RWPE2 (cell line): ENCODE measurements around the gene PIEZO1.

Experiments
- ATAC-seq: fragments of 200-7000 bp; cut with Tn5 transposase; 3 replicates; pipeline ENCODE4 v1.9.1; 2021; ENCODE audit warnings: low read depth
- DNase-seq: peaks from one replicate; pipeline ENCODE4 v3.0.0-alpha.2; 2020; ENCODE audit warnings: low spot score
- H3K27ac ChIP-seq: fragments of 450-650 bp; 2 replicates; pipeline ENCODE4 v1.5.1; 2017; ENCODE audit warnings: mild to moderate bottlenecking; ENCODE audit not compliant: poor library complexity, severe bottlenecking
- H3K27me3 ChIP-seq: fragments of 250-450 bp; sonication (Bioruptor Pico); 2 replicates; pipeline ENCODE4 v1.5.1; 2021; ENCODE audit warnings: mild to moderate bottlenecking, moderate library complexity; ENCODE audit not compliant: insufficient read depth, poor library complexity, severe bottlenecking
- H3K36me3 ChIP-seq: fragments of 250-450 bp; sonication (Bioruptor Pico); 2 replicates; pipeline ENCODE4 v1.5.1; 2020; ENCODE audit warnings: low read depth, mild to moderate bottlenecking, moderate library complexity
- H3K4me1 ChIP-seq: fragments of 250-450 bp; sonication (Bioruptor Pico); 2 replicates; pipeline ENCODE4 v1.5.1; 2021; ENCODE audit warnings: mild to moderate bottlenecking, moderate library complexity; ENCODE audit not compliant: insufficient read depth, poor library complexity, severe bottlenecking
- H3K4me3 ChIP-seq: fragments of 250-450 bp; sonication (Bioruptor Pico); 2 replicates; pipeline ENCODE4 v1.5.1; 2021; ENCODE audit warnings: mild to moderate bottlenecking, moderate library complexity; ENCODE audit not compliant: severe bottlenecking
- H3K9me3 ChIP-seq: fragments of 250-450 bp; sonication (Bioruptor Pico); 2 replicates; pipeline ENCODE4 v1.5.1; 2021; ENCODE audit warnings: mild to moderate bottlenecking, moderate library complexity; ENCODE audit not compliant: severe bottlenecking
- TF ChIP-seq, protein P1 (sequence below): fragments of 450-650 bp; IDR thresholded peaks from one replicate; pipeline ENCODE4 v1.5.1; 2017; ENCODE audit warnings: mild to moderate bottlenecking, moderate library complexity; ENCODE audit not compliant: poor library complexity, severe bottlenecking

PIEZO1 gene

DNA sequence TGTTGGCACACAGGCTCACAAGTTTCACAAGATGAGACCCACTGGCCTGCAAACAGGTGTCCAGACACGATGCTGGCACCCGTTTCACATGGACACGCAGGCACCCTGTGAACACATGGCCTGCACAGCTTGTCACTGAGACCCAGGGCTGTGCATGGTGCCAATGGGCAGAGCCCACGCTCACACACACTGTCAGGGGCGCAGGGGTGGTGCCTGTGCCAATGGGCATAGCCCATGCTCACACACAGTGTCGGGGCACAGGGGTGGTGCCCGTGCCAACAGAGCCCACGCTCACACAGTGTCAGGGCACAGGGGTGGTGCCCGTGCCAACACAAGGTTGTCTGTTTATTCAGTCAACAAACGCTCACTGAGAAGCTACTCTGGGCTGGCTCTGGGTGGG, 49.4 kb downstream of the PIEZO1 start:
- no peaks in the 10 kb centered on the region for H3K27me3 ChIP-seq
- H3K4me1 ChIP-seq, result no peaks in the 10 kb centered on the region
- H3K9me3 ChIP-seq, result no peaks in the 10 kb centered on the region
- TF ChIP-seq, protein P1, sequence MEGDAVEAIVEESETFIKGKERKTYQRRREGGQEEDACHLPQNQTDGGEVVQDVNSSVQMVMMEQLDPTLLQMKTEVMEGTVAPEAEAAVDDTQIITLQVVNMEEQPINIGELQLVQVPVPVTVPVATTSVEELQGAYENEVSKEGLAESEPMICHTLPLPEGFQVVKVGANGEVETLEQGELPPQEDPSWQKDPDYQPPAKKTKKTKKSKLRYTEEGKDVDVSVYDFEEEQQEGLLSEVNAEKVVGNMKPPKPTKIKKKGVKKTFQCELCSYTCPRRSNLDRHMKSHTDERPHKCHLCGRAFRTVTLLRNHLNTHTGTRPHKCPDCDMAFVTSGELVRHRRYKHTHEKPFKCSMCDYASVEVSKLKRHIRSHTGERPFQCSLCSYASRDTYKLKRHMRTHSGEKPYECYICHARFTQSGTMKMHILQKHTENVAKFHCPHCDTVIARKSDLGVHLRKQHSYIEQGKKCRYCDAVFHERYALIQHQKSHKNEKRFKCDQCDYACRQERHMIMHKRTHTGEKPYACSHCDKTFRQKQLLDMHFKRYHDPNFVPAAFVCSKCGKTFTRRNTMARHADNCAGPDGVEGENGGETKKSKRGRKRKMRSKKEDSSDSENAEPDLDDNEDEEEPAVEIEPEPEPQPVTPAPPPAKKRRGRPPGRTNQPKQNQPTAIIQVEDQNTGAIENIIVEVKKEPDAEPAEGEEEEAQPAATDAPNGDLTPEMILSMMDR, result no peak
- H3K27ac ChIP-seq, result no peak overlapping the region
- H3K36me3 ChIP-seq, result peaks cover 49% of the 10 kb centered on the region
- no peak overlapping the region for H3K4me3 ChIP-seq
- ATAC-seq, result no peak
- no peak for DNase-seq

DNA sequence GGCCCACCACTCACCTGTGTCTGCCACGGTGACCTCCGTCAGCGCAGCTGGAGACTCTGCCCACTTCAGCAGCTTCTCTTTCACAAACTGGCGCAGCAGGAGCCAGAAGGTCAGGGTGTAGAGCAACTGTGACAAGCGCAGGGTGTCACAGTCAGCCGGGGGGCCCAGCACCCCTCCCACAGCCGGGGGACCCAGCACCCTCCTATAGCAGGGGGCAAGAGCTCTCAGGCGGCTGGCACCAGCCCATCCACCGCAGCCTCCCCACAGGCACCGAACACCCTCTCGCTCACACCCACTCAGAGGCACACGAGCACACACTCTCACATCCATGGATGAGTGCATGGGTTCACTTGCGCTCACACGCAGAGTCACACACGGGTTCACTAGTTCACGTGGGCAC, 49.9 kb downstream of the PIEZO1 start:
- peaks cover 54% of the 10 kb centered on the region for H3K36me3 ChIP-seq
- ATAC-seq, result no peak

DNA sequence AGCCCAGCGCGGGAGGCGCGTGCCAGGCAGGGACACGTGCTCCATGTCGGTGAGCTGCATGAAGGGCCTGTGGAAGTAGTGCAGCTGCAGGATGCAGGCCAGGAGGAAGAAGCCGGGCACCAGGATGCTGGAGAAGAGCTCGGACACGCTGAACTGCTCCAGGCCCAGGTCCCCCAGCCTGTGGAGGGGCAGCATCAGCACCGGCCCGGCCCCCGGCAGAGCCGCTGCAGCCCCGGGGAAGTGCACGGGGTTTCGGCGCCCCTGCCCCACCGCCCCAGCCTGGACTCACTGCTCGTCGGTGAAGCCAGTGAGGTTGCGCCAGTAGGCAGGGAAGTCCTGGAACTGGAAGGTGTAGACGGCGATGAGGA, 50.7 kb downstream of the PIEZO1 start:
- ATAC-seq, result no peak
- Histone ChIP-seq H3K27ac (no peak overlapping the region), H3K36me3 (peaks cover 57% of the 10 kb centered on the region), H3K27me3 (no peaks in the 10 kb centered on the region), H3K4me1 (no peaks in the 10 kb centered on the region), H3K9me3 (no peaks in the 10 kb centered on the region), H3K4me3 (no peak overlapping the region)
- TF ChIP-seq, protein P1, result no peak
- no peak for DNase-seq

More for the DNA sequence above, 49.9 kb downstream of the PIEZO1 start:
- no peaks in the 10 kb centered on the region for H3K4me1 ChIP-seq
- H3K9me3 ChIP-seq, result no peaks in the 10 kb centered on the region
- no peak overlapping the region for H3K4me3 ChIP-seq
- H3K27me3 ChIP-seq, result no peaks in the 10 kb centered on the region
- H3K27ac ChIP-seq, result no peak overlapping the region
- TF ChIP-seq, protein P1, result no peak
- no peak for DNase-seq

DNA sequence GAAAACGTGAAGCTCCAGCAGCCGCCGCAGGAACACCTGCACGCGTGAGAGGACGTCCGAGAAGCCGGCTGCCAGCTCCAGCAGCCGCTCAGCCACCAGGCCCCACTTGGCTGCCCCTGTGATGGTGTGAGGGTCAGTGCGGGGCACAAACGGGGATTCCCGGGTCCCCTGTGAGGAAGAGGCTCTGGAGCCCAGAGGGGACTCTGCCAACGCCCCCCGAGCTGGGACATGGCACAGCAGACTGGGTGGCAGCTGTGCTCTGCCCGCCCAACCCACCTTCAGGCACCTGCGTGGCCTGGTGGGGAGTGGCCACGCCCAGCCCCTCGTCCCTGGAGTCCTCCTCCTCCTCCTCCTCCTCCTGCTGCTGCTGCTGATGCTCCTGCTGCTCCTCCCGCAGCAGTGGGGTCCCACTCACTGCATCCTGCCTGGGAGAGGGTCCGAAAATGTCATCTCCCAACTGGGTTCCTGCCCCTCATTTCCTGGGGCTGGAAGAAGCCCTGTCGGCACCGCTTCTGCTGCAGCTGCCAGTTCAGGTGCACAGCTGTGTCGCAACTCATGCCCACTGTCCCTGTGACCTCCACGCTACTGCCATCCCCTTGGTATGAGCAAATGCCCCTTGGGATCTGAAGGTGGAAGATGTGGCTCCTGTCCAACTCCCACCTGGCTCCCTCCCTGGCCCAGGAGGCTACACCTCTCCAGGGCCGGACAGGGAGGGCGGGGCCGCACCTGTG, 51.2 kb downstream of the PIEZO1 start:
- H3K27me3 ChIP-seq, result no peaks in the 10 kb centered on the region
- DNase-seq, result no peak
- TF ChIP-seq, protein P1, result no peak
- no peak overlapping the region for H3K27ac ChIP-seq
- no peak overlapping the region for H3K4me3 ChIP-seq
- H3K36me3 ChIP-seq, result peaks cover 57% of the 10 kb centered on the region
- no peaks in the 10 kb centered on the region for H3K9me3 ChIP-seq
- H3K4me1 ChIP-seq, result no peaks in the 10 kb centered on the region
- no peak for ATAC-seq

DNA sequence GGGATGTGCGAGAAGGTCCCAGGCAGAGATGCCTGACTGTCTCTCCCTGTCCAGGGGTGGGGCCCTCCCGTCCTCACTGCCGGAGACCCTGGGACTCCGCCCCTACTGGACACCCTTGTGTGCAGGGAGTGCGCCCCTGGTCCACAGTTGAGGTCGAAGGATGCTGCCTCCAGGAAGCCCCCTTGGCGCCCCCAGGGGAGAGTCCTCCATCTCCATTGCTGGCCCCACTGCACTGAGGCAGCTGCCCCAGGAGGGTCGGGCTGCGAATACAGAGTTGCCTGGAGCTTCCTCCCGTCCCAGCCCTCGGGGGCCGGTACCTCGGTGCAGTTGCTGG, 52.1 kb downstream of the PIEZO1 start:
- Histone ChIP-seq H3K27ac (no peak overlapping the region), H3K4me1 (no peaks in the 10 kb centered on the region), H3K27me3 (no peaks in the 10 kb centered on the region), H3K4me3 (no peak overlapping the region), H3K9me3 (no peaks in the 10 kb centered on the region), H3K36me3 (peaks cover 53% of the 10 kb centered on the region)
- TF ChIP-seq, protein P1, result no peak
- DNase-seq, result no peak
- peak; percentile 3; the same call in 1 of the 3 replicates for ATAC-seq
